SK-N-SH (cell line): Measurements from ENCODE around the gene OTOG.

ENCODE experiments used
- CTCF ChIP-seq: fragments of 200-600 bp; sonication (generic); IDR thresholded peaks from 2 replicates; pipeline ENCODE4 v1.6.1; 2017; ENCODE audit warnings: antibody characterized with exemption, mild to moderate bottlenecking, moderate library complexity
- ELF1 ChIP-seq: IDR thresholded peaks from 2 replicates; pipeline ENCODE4 v1.4.0; 2012
- EP300 ChIP-seq, 2 experiments: IDR thresholded peaks; 2 replicates each; pipeline versions ENCODE4 v1.4.0 to v1.6.1; 2012; ENCODE audit warnings: borderline replicate concordance in 1 of 2, low read depth in 1 of 2, low read length in 1 of 2
- MAX ChIP-seq: IDR thresholded peaks from 2 replicates; pipeline ENCODE4 v1.4.0; 2012; ENCODE audit warnings: low read depth
- MXI1 ChIP-seq: IDR thresholded peaks from 2 replicates; pipeline ENCODE4 v1.6.1; 2012; ENCODE audit warnings: mild to moderate bottlenecking, low read depth, low read length, improper control_type of control experiment
- PBX3 ChIP-seq: IDR thresholded peaks from 2 replicates; pipeline ENCODE4; 2012
- POLR2AphosphoS5 ChIP-seq: IDR thresholded peaks from 2 replicates; pipeline ENCODE4 v1.6.1; 2012; ENCODE audit warnings: low read depth, low read length
- RCOR1 ChIP-seq: fragments of 150-350 bp; IDR thresholded peaks from 2 replicates; pipeline ENCODE4 v1.6.1; 2017; ENCODE audit warnings: antibody characterized with exemption, low read length
- REST ChIP-seq: IDR thresholded peaks from 2 replicates; pipeline ENCODE4 v1.6.1; 2012; ENCODE audit warnings: mild to moderate bottlenecking, low read depth, low read length, moderate library complexity
- SIN3A ChIP-seq: IDR thresholded peaks from 2 replicates; pipeline ENCODE4 v1.6.1; 2012; ENCODE audit warnings: low read depth, mild to moderate bottlenecking, low read length, moderate library complexity, borderline replicate concordance
- TAF1 ChIP-seq: IDR thresholded peaks from 2 replicates; pipeline ENCODE4 v1.6.1; 2012; ENCODE audit warnings: low read depth, mild to moderate bottlenecking, low read length, moderate library complexity, borderline replicate concordance
- YY1 ChIP-seq: IDR thresholded peaks from 2 replicates; pipeline ENCODE4 v1.4.0; 2012; ENCODE audit warnings: low read depth, mild to moderate bottlenecking
- ZBTB33 ChIP-seq: IDR thresholded peaks from 2 replicates; pipeline ENCODE4 v1.4.0; 2012; ENCODE audit warnings: low read depth, borderline replicate concordance

GRCh38 chr11:17594686-17595192 is 47.7 kb downstream of the OTOG start:
- TF ChIP-seq CTCF (no peak), SIN3A (no peak), REST (no peak), ELF1 (no peak), POLR2AphosphoS5 (no peak), MAX (no peak), PBX3 (no peak), RCOR1 (no peak), MXI1 (no peak), TAF1 (no peak), YY1 (no peak), EP300 (IDR thresholded peaks at IDR 0.05; ENCODE audit: borderline replicate concordance in 1 of 2, low read depth in 1 of 2, low read length in 1 of 2) (no peak), ZBTB33 (no peak)
